SU-DHL-6 (cell line): Measurements from ENCODE around the gene ADARB2.

ENCODE experiments used
- H2AFZ ChIP-seq: fragments of 200-600 bp; sonication (generic); 2 replicates; pipeline ENCODE4 v1.6.1; 2014; ENCODE audit warnings: low read depth, mild to moderate bottlenecking, moderate library complexity, mixed read lengths, antibody characterized with exemption, low read length; ENCODE audit not compliant: severe bottlenecking
- H3F3A ChIP-seq: fragments of 200-600 bp; shearing (Covaris generic); 2 replicates; pipeline ENCODE4 v1.6.0; 2016; ENCODE audit warnings: antibody characterized with exemption, mild to moderate bottlenecking; ENCODE audit not compliant: insufficient read depth
- H3K27ac ChIP-seq: fragments of 200-600 bp; sonication (generic); 2 replicates; pipeline ENCODE4 v1.5.1; 2016; ENCODE audit warnings: low read depth, mild to moderate bottlenecking, low read length, moderate library complexity, mixed read lengths
- H3K27me3 ChIP-seq: fragments of 200-600 bp; sonication (generic), shearing (Covaris generic); 2 replicates; pipeline ENCODE4 v1.6.0; 2014; ENCODE audit warnings: mild to moderate bottlenecking, low read length
- H3K36me3 ChIP-seq: fragments of 200-600 bp; sonication (generic); 2 replicates; pipeline ENCODE4 v1.6.1; 2014; ENCODE audit warnings: mild to moderate bottlenecking, low read length, mixed read lengths
- H3K4me2 ChIP-seq: fragments of 300-600, 200-600 bp; shearing (Covaris generic), sonication (generic); 2 replicates; pipeline ENCODE4 v1.6.0; 2014; ENCODE audit warnings: low read length, low read depth, mild to moderate bottlenecking; ENCODE audit not compliant: poor library complexity, severe bottlenecking
- H3K4me3 ChIP-seq: fragments of 200-600 bp; sonication (generic); 2 replicates; pipeline ENCODE4 v1.5.1; 2014; ENCODE audit warnings: antibody characterized with exemption, low read length, mild to moderate bottlenecking, mixed read lengths; ENCODE audit not compliant: insufficient read depth, poor library complexity, severe bottlenecking
- H3K79me2 ChIP-seq: fragments of 200-600 bp; sonication (generic); 2 replicates; pipeline ENCODE4 v1.6.1; 2014; ENCODE audit warnings: mild to moderate bottlenecking, low read length, moderate library complexity; ENCODE audit not compliant: insufficient read depth
- H3K9ac ChIP-seq: fragments of 200-600 bp; sonication (generic); 2 replicates; pipeline ENCODE4 v1.7.0; 2014; ENCODE audit warnings: mild to moderate bottlenecking, low read length
- H3K9me2 ChIP-seq: fragments of 200-600 bp; sonication (generic); replicated peaks from 2 replicates; pipeline ENCODE4 v1.6.1; 2014; ENCODE audit warnings: low read length; ENCODE audit not compliant: insufficient read depth
- H3K9me3 ChIP-seq: fragments of 200-600 bp; sonication (generic); 2 replicates; pipeline ENCODE4 v1.6.1; 2014; ENCODE audit warnings: low read length, mixed read lengths; ENCODE audit not compliant: insufficient read depth
- H4K20me1 ChIP-seq: fragments of 200-600 bp; sonication (generic); 2 replicates; pipeline ENCODE4 v1.6.1; 2014; ENCODE audit warnings: low read depth, mild to moderate bottlenecking, antibody characterized with exemption, low read length, moderate library complexity, mixed read lengths
- CTCF ChIP-seq: fragments of 200-600 bp; sonication (generic); IDR thresholded peaks from one replicate; pipeline ENCODE4 v1.5.1; 2017; ENCODE audit warnings: antibody characterized with exemption, mild to moderate bottlenecking, low read length, moderate library complexity; ENCODE audit not compliant: insufficient read depth, poor library complexity, severe bottlenecking
- EZH2phosphoT487 ChIP-seq: fragments of 200-600 bp; sonication (generic), shearing (Covaris generic); conservative IDR thresholded peaks from 2 replicates; pipeline ENCODE4 v1.6.1; 2018; ENCODE audit warnings: mild to moderate bottlenecking, antibody characterized with exemption, low read length, moderate library complexity, mixed read lengths

ADARB2 gene

GRCh38 chr10:1567152-1567551 lies 170.2 kb downstream of the ADARB2 start:
- H3F3A ChIP-seq = no peaks in the 10 kb centered on the region
- H3K9ac ChIP-seq = no peak overlapping the region
- H2AFZ ChIP-seq = no peak overlapping the region
- H3K9me2 ChIP-seq = no peaks in the 10 kb centered on the region
- TF ChIP-seq EZH2phosphoT487 (no peak), CTCF (no peak)
- H3K4me3 ChIP-seq = no peak overlapping the region
- H3K27me3 ChIP-seq = no peaks in the 10 kb centered on the region
- no peaks in the 10 kb centered on the region for H3K9me3 ChIP-seq
- H3K79me2 ChIP-seq = no peaks in the 10 kb centered on the region
- no peaks in the 10 kb centered on the region for H3K36me3 ChIP-seq
- H3K27ac ChIP-seq = no peak overlapping the region
- H3K4me2 ChIP-seq = no peak overlapping the region
- no peaks in the 10 kb centered on the region for H4K20me1 ChIP-seq

GRCh38 chr10:1564791-1565190 lies 172.5 kb downstream of the ADARB2 start:
- H3K4me2 ChIP-seq = no peak overlapping the region
- H3K9me2 ChIP-seq = no peaks in the 10 kb centered on the region
- H3K27me3 ChIP-seq = no peaks in the 10 kb centered on the region
- H3F3A ChIP-seq = no peaks in the 10 kb centered on the region
- H3K9ac ChIP-seq = no peak overlapping the region
- TF ChIP-seq EZH2phosphoT487 = no peak
- TF ChIP-seq CTCF = no peak
- no peaks in the 10 kb centered on the region for H3K36me3 ChIP-seq
- H3K4me3 ChIP-seq = no peak overlapping the region
- H3K79me2 ChIP-seq = no peaks in the 10 kb centered on the region
- H2AFZ ChIP-seq = no peak overlapping the region
- H4K20me1 ChIP-seq = no peaks in the 10 kb centered on the region
- H3K27ac ChIP-seq = no peak overlapping the region
- H3K9me3 ChIP-seq = no peaks in the 10 kb centered on the region

- Histone ChIP-seq H3K36me3 (no peaks in the 10 kb centered on the region), H3K27me3 (no peaks in the 10 kb centered on the region), H3K4me3 (no peak overlapping the region), H2AFZ (no peak overlapping the region), H3K9ac (no peak overlapping the region), H3K4me2 (no peak overlapping the region), H3K79me2 (no peaks in the 10 kb centered on the region), H4K20me1 (no peaks in the 10 kb centered on the region), H3K27ac (no peak overlapping the region), H3F3A (no peaks in the 10 kb centered on the region), H3K9me3 (no peaks in the 10 kb centered on the region), H3K9me2 (no peaks in the 10 kb centered on the region)
- TF ChIP-seq EZH2phosphoT487 (no peak), CTCF (no peak)
These were observed 174.3 kb downstream of the ADARB2 start for GRCh38 chr10:1563028-1563427.
